Ovary (tissue), 3 donors: ENCODE data around the gene SLC30A7.

Source experiments
- CTCF ChIP-seq, 3 donors: fragments of 450-650 bp in 2 of 3; fragments of 200-600 bp in 1 of 3; IDR thresholded peaks; one replicate each; pipeline versions ENCODE4 v1.5.1 to v1.8.0; 2016 to 2022; ENCODE audit warnings: antibody characterized with exemption in 3 of 3, mild to moderate bottlenecking in 1 of 3
- EP300 ChIP-seq: sonication (generic); formaldehyde crosslinking; IDR thresholded peaks from one replicate; pipeline ENCODE4 v1.6.1; 2017; ENCODE audit warnings: antibody characterized with exemption
- donor health status: DM: no; HTN: no; CAD: no.

DNA sequence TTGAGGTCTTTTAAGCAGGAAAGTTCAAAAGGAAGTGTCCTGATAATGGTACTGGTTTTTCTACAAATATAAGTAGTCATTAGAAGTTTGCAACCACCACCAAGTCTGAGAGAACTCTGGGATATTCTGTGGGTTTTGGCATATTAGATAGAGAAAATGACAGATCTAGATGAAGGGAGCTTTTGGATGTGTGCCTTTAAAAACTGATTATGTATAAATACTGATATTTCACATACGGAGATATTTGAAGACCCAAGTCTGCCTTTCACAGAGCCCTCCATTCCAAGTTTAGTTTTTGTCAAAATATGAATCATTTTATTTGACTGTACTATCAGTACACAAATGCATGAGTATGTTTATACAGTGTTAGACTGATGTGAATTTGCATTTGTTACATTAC, 81.0 kb downstream of the SLC30A7 start:
- TF ChIP-seq EP300: no peak
- TF ChIP-seq CTCF (IDR thresholded peaks at IDR 0.05): no peak
